Stimulated activated CD4-positive, alpha-beta T cell treated with anti-CD3 and anti-CD28 coated beads, Interleukin-2, amount 100 ng/mL, for 48 hours (primary cell): Measurements from ENCODE around the gene TLL2.

Experiments used
- DNase-seq, 2 donors: peaks; one replicate each; pipeline ENCODE4 v3.0.0-alpha.2; 2020

Gene TLL2

DNA sequence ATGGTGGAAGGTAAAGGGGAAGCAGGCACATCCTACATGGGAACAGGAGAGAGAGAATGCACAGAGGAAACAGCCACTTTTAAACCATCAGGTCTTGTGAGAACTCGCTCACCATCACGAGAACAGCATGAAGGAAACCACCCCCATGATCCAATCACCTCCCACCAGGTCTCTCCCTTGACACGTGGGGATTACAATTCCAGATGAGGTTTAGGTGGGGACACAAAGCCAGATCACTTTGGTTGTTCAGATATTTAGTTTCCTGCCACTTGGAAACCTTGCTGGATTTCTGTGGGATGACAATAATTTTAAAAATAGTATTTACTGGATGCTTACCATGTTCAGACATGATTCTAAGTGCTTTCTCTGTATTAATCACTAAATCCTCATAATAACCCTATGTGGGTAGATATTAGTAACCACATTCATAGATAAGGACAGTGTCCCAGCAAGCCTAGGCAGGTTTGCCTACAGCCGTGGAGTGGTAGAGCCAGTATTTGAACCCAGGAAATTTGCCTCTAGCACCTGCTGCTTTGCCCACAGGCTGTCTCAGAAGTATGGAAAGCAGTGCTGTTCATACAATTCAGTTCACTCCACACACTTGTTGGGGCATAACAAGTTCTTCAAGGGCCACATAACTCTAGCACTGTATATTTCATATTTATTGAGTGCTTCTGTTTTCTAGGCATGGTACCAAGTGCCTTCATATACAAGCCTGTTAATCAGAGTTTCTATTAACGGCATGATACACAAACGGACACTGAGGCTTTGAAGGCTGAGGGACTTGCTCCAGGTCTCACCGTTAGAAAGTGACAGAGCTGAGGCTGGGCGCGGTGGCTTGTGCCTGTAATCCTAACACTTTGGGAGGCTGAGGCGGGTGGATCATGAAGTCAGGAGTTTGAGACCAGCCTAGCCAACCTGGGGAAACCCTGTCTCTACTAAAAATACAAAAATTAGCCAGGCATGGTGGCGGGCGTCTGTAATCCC lies 8.3 kb downstream of the TLL2 start:
- DNase-seq: no peak

- no peak for DNase-seq
Observed at GRCh38 chr10:96502561-96503282, 11.0 kb downstream of the TLL2 start.

DNA sequence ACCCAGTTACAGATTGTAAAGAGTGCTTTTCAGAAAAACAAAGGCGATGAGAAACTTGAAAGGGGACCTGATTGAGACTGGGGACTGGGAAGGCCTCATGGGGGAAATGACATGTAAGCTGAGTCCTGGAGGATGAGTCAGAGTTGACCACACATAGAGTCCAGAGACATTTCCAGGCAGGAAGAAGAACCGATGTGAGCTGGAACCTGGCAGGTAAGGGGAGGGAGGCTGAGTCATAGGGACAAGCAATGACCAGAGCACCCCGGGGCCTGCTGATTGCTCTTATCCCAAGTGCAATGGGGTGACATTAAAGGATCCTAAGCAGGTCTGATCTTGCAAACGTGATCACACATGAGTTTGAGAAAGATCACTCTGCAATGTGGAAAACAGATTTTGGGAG lies 11.7 kb downstream of the TLL2 start:
- DNase-seq: no peak

GRCh38 chr10:96500519-96500918 lies 13.2 kb downstream of the TLL2 start:
- DNase-seq: no peak

DNA sequence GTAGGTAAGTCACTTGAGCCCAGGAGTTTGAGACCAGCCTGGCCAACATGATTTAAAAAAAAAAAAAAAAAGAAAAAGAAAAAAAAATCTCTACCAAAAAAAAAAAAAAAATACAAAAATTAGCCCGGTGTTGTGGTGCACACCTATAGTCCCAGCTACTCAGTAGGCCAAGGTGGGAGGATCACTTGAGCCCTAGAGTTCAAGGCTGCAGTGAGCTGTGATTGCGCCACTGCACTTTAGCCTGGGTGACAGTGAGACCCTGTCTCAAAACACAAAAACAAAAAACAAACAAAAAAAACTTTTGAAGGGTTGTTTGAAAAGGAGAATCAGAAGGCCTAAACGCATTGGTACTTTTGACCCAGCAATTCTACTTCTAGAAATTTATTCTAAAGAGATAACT lies 13.7 kb downstream of the TLL2 start:
- no peak for DNase-seq

GRCh38 chr10:96497391-96497790 lies 16.3 kb downstream of the TLL2 start:
- no peak for DNase-seq

GRCh38 chr10:96496281-96496925 lies 17.3 kb downstream of the TLL2 start:
- no peak for DNase-seq

GRCh38 chr10:96495544-96495943 lies 18.2 kb downstream of the TLL2 start:
- no peak for DNase-seq

DNA sequence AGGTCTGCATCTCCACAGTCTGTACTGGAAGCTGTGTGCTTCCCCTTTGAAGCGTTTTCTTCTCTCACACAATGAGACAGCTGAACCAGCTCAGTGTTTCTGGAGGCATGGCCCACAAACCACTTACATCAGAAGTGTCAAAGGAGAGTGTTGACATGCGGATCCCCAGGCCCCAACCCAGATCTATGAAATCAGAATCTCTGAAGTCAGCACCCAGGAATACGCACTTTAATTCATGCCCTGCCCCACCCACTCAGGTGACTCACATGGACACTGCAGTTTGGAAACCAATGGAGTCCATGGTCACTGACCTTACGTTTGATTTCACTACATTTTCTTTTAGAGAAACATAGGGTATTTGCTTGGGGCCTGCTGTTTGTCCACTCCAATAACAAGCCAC lies 19.0 kb downstream of the TLL2 start:
- no peak for DNase-seq

- DNase-seq: no peak
Observed at GRCh38 chr10:96493871-96494525, 19.7 kb downstream of the TLL2 start.

DNA sequence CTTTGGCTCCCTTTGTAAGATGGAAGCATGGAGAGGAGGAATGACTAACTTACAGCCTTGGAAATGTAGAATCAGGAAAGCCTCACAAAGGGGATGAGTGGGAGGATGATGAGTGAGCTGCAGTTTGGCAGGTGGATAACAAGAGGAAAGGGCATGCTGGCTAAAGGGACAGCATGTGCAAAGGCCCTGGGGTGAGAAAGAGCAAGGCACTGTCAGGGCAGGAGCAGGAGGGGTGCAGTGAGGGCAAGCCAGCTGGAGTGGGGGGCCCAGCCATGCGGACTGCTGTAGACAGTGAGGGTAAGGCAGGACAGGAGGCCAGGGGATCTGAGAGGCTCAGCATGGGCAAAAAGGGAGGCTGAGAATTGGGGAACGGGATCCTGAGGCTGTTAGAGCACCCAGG lies 20.5 kb downstream of the TLL2 start:
- no peak for DNase-seq

- no peak for DNase-seq
Observed at GRCh38 chr10:96491303-96491702, 22.4 kb downstream of the TLL2 start.

GRCh38 chr10:96488161-96488935 lies 25.4 kb downstream of the TLL2 start:
- no peak for DNase-seq

- no peak for DNase-seq
Observed at GRCh38 chr10:96482815-96483588, 30.7 kb downstream of the TLL2 start.

GRCh38 chr10:96478355-96478754 lies 35.4 kb downstream of the TLL2 start:
- DNase-seq: no peak

GRCh38 chr10:96473866-96474265 lies 39.9 kb downstream of the TLL2 start:
- no peak for DNase-seq

GRCh38 chr10:96470116-96470743 lies 43.5 kb downstream of the TLL2 start:
- peak; percentile 8 to 25 for DNase-seq

DNA sequence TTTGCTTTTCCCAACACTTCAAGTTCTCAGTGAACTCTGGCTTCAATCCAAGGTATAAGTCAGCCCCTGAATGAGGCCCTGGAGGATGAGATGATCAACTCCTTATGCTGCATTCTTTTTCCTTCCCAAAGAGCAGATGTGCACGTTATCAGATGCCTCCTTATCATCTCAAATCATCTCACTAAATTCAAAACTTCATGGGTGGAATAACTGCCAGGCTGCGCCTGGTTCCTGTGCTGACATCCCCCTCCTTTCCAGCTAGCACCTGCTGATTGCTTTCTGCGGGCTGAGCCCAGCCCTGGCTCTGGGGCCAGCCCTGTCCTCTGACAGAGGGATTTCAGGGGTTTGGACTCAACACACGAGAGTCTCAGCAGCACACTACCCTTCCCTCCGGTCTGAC lies 44.9 kb downstream of the TLL2 start:
- DNase-seq: no peak

GRCh38 chr10:96465599-96465998 lies 48.1 kb downstream of the TLL2 start:
- DNase-seq: no peak

DNA sequence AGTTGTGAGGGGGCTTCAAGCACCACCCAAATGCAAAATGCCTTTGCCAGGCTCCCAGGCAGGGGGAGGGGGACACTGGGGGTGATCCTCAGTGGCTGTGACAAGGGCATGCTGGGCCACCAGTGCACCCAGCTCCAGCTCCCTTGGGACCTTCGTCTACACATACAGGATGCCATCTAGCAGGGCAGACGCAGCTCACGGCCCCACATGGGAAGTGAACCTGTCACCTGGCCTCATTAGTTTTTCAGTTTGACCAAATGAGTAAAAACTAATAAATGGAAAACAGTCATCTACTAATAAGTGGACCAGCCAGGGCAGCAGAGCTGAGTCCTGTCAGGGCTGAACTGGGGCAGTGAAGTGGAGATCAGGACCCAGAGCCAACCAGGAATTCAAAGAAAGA lies 50.2 kb downstream of the TLL2 start:
- DNase-seq: no peak

GRCh38 chr10:96462606-96463151 lies 51.0 kb downstream of the TLL2 start:
- DNase-seq: no peak
